GM21825 (cell line): Measurements from ENCODE around the gene NFIB.

Experiments
- ATAC-seq: cut with Tn5 transposase; IDR thresholded peaks from one replicate; pipeline ENCODE4 v1.9.1; 2021; ENCODE audit warnings: mild to moderate bottlenecking, moderate library complexity; ENCODE audit not compliant: unreplicated experiment

Gene NFIB

DNA sequence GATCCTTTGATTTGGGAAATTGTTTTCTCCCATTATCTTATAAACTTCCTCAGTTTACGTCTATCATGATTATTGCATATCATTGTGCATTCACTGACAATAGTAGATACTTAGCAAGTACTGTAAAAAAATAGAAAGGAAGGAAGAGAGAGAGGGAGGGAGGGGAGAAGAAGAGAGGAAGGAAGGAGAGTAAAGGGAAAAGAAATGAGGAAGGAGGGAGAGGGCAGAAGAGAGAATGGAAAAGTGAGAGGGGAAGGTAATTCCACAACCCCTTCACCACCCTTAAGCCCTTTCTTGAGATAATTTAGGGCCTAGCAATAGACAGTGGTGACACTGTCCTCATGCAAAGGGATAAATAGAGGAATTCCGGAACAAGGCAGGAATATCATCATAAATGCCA, 64.4 kb downstream of the NFIB start:
- ATAC-seq = no peak

DNA sequence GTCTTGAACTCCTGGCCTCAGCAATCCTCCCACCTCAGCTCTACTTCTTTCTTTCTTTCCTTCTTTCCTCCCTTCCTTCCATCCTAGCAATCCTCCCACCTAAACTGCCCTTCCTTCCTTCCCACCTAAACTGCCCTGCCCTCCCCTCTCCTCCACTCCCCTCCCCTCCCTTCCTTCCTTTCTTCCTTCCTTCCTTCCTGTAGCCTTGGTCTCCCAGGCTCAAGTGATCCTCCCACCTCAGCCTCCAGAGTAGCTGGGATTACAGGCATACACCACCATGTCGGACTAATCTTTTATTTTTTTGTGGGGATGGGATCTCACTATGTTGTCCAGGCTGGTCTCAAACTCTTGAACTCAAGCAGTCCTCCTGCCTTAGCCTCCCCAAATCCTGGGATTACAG, 65.8 kb downstream of the NFIB start:
- no peak for ATAC-seq

DNA sequence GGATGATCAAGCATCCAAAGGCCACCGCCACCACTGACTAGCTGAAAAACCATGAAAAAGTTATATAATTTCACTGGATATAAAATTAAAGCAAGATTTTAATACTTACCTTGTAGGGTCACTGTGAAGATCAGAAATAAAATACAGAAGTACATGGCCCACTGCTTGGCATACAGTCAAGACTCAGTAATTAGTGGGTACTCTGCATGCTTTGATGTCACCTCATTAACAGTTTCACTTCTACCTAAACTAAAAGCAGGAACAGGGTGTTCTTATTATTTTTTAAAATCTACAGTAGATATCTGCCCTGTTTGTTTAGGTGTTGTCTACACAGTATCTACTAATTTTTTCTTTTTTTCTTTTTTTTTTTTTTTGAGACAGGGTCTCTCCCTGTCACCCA, 66.4 kb downstream of the NFIB start:
- ATAC-seq = no peak

DNA sequence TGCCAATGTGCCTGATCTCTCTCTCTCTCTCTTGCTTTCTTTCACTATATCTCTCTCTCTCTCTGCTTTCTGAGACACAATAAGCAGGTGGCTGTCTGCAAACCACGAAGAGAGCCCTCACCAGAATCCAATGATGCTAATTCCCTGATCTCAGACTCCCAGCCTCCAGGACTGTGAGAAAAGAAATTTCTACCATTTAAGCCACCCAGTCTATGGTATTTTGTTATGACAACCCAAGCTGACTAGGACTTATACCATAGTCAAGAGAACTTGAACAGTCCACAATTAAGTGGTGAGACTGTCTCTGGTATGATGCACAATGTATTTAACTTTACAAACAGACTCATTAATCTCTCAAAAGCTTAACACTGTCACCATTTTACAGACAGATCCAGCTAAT, 67.0 kb downstream of the NFIB start:
- ATAC-seq = no peak

DNA sequence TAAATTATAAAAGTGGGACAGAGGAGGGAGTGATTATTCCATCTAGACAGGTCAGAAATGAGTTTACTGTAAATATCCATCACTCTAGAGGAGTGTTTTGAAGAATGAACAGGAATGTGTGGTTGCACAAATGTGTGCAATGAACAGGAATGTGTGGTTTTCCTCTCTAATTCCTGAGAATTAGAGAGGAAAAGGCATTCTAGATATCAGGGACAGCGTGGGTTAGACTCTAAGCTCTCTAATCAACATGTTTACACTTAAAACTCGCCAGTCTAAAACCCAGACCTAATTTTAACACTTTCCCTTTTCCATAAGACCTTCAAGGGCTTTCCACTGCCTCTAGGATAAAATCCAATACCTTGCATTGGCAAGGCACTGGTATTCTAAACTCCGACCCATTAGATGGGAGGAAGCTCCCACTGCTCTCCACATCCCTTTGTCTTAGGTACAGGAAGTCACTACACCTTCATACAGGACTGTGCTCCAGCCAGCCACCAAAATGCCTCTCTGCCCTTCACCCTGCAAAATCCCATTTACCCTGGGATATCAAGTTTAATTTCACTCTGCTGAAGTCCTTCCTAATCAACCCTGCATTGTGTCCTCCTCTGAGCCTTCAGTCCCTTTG, 67.9 kb downstream of the NFIB start:
- ATAC-seq = no peak

DNA sequence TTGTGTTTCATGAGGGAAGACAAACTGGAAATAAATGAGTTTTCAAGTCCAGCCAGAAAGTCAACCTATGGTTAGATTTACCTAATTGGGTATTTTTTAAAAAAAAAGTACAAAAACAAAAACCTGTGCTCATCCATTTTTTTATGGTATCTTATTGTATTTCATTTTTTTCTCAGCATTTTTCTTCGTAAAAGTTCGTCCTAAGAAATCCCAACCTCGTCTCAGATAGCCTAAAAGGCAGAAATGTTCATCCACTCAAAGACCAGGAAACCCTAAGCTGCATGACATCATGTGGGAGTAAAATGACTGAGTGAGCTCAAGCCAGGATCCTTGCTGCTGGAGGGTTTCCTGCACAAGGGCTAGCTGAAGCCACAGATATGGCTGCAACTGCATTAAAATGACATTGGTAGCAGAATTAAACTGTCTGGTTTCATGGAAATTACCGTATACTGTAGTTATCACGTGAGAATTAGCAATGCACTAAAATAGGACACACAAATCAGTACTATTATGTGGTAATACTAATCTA, 70.4 kb downstream of the NFIB start:
- no peak for ATAC-seq

DNA sequence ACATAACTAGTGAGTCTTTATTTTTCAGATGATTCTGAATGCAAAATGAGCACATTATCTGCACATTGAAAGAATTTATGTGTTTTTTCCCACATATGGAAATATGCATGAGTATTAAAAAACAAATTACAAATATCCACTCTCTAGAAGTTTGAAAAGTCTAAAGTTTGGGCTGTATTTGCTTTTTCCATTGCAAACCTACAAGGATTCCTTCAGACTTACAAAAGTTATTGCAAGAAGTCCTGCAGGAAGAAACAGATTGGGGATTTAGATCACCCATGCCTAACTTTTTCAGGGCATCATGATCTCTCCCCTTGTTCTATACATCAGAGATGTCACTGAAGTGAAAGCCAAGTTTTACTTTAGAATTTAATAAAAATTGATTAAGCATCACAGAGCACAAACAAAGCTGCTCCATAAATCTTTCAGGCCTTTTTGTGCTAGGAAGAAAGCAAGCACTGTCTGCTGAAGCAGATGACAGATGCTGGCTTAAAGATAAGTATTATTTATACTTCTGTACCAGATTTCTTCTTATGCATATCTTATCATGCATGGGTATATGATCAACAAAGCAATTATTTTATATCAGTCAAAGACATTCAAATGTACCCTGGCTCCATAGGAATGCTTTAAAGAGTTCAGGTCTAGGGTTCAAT, 71.7 kb downstream of the NFIB start:
- no peak for ATAC-seq

DNA sequence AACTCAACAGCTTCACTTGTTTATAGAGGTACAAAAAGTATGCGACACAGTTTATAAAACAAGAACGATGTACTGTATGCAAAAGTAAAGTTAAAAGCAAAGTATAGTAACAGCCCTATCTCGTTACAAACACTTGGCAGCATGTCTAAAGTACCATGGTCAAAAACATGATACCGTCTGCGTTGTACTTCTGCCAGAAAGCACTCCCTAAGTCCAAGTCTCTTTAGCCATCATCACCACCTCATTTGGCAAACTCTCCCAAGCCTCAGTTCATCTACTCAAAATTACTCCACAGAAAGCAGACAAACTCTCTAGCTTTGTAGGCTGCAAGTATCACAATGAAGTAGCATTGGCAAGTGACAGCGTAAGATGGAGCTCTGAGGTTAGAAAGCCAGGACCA, 73.4 kb downstream of the NFIB start:
- no peak for ATAC-seq

DNA sequence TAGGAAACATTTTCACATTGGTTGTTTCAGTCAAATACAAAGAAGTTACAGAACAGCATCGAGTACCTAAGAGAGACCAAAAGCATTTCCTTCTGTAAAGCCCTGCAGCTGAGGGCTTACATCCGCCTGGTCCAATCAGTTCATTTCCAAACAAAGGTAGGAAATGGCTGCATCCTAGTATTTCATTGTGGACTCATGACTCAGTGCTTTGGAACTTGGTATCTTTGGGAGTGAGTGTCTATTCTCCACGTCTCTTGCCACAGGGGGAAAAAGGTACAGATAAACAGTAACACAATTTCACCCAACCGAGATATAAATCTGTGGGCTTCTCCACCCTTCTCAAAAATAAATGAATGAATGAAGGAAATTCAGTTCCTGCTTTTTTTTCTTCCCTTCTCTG, 75.4 kb downstream of the NFIB start:
- no peak for ATAC-seq

DNA sequence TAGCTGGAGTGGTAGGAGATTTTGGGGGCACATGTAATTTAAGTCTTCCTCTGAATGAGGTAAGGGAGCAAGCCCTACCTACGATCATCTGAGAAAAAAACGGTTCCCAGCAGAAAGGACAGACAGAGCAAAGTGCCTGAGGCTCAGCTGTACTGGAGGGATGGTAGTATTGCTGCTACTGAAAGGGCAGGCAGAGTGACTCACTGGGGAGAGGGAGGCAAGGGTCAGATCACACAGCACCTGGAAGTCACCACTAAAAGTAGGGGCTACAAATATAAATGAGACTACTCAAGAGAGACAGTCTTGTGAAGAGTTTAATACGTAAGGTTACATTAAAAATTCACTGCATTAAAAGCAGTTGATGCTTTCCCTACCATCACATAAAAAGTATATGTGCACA, 75.9 kb downstream of the NFIB start:
- no peak for ATAC-seq

DNA sequence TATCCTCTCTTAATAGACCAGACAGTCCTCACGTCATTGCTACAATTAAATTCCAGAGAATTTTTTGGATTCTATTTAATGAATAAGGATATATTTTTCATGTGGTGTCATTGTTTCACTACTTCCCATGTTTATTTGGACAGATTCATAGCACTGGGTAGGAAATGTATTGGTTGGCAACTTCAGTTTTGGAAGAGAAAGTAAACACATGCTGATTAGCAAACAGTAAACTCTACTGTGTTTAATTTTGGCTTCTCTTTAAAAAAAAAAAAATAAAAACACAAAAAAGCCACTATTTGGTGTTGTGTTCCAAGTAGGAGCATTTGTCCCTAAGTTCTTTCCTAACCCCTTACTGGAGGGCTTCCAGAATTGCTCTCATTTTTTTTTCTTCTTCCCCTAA, 77.3 kb downstream of the NFIB start:
- no peak for ATAC-seq

DNA sequence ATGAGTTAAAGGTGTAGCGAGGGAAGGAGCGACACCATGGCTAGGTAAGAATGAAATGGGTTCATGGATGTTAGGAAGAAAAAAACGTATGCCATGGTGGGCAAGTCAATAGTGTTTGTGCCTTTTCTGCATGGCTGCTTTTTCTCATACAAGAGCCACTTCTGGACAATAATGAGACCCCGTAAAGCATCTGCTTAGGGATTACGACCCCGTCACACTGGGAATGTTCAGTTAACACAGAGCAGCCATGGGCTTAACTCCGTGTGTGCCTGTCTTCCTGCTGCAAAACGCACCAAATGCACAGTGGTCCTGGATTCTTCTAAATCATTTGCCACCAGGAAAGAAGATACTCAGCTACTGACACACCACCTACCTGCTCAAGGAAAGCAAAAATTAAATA, 81.8 kb downstream of the NFIB start:
- ATAC-seq = no peak

DNA sequence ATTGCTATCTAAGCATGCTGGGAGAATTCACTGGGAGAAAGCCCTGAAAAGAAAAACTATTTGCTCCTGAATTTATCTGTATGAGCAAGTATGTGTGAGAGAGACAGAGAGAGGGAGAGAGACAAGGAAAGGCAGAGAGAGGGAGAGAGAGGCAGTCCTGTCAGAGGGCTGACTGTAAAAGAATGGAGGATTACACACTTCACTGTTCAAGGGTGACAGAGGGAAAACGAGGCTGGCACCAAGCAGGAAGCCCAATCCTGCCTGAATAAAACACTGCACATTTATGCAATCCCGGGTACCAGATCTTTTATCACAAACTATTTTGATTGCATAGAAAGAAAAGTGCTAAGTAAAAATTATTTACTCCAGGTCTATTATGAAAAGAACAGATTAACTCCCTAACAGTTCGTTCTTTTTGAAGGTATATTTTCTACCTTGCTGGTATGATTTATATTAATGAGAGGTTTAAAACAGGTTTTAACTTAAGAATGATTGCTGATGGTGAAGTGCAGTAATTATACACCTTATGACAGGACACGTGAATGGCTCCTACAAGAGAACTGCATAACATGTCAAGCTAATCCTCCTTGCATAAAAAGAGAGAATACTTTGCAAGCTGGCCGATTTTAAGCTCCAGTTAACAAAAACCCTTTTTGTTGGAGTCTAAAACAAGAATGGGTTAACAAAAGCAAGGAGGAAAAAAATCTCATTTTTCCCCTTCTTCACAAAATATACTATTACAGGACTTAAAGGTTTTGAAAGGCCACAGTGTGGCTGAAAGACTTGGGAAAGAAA, 82.5 kb downstream of the NFIB start:
- ATAC-seq = no peak

DNA sequence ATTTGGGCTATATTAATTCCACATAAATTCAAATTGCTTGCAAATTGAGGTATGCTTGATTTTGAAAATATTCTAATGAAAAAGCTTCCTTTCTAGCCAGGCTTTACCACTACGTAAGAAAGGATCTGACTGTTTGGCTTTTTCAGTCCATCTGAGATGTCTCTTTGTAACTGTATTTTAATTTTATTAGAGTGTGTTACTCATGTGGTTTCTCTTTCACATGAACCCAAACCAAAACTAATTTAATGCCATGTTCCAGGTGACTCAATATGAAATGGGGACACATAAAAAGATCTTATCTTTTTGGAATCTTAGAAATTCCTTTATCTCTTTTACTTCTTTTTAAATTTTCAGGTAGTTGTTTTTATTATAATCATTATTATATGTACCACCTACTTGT, 85.3 kb downstream of the NFIB start:
- ATAC-seq = no peak

DNA sequence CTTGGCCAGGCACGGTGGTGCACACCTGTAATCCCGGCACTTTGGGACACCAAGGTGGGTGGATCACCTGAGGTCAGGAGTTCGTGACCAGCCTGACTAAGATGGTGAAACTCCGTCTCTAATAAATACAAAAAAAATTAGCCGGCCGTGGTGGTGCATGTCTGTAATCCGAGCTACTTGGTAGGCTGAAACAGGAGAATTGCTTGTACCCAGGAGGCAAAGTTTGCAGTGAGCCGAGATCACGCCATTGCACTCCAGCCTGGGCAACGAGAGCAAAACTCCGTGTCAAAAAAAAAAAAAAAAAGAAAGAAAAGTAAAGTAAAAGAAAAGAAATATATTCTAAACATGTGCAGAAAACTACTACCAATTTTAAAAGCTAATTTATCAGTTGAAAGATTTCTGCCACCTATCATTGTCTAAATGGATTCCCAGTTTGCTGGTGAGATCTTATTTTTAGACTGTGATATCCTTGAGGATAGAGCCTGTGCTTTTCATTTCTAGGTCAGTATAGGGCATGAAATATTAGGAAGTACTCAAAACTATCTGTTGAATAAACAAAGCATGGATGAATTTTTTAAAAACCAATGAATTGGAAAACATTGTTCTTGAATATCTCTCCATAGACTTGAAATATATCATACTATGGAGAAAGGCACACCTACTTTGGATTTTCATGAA, 86.9 kb downstream of the NFIB start:
- ATAC-seq = no peak

DNA sequence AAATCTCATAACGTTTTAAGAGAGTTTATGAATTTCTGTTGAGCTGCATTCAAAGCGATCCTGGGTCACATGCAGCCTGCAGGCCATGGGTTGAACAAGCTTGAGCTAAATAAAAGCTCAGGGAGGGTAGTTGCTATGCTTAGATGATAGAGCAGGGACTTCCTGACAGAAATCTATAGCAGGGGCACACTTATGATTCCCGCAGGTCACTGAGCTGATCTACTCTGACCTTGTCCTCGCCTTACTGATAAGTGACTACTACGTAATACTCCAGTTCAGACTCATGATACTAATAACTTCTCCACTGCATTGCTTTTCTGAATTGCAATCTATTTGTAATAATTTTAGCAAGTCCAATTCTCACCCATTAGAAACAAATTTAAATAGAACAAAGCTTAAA, 90.9 kb downstream of the NFIB start:
- no peak for ATAC-seq

DNA sequence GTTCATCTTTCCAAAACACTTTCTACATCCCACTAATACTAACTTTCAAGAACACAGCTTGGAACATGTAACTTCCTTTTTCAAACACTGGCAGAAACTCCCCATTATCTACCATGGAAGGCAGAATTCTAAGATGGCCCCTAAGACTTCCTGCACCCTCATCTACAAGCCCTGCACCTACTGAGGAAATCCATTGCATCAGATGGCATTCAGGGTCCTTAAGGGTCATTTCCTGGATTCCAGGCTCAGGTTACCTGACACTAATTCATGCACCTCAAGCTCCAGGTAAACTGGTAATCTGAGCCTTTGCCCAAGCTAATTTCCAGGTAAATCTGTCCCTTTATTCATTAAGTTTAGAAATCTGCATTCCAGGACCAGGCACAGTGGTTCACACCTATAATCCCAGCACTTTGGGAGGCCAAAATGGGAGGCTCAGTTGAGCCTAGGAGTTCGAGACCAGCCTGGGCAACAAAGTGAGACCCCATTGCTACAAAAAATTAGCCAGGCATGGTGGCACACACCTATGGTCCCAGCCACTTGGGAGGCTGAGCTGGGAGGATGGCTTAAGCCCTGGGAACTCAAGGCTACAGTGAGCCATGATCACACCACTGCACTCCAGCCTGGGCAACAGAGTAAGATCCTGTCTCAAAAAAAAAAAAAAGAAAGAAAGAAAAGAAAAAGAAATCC, 91.6 kb downstream of the NFIB start:
- no peak for ATAC-seq

DNA sequence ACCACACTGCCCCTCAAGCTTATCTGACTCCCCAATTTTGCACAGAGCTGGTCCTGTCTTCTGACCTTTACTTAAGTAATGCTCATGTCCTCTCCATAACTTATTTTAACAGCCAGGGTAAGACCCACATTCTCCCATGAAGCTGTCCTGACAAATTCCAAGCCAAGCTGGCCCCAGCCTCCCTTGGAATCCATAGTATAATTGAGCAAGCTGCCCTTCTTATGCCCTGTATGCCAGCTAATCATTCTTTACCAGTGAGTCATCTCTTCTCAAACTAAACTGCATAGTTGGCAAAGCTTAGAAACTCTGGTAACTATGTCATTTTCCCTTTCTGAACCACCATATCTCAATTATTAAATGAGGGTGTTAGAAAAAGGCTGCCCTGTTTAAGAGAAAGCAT, 92.4 kb downstream of the NFIB start:
- ATAC-seq = no peak

DNA sequence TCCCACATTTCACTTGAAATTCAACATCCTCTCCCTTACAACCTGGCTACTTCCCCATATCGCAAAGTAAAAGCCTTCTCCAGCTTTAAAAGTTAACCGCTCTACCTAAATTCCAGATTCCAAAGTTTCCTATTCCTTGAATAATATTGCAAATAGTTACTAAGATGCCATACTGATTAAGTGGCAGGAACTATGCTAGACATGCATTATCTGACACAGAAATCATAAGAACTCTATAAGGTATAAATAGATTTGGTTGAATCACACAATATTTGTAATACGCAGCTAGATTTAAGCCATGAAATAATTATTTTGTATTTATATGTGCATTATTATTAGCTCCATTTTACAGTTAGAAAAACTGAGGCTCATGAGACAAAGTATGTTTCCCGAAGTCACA, 92.8 kb downstream of the NFIB start:
- ATAC-seq = no peak

DNA sequence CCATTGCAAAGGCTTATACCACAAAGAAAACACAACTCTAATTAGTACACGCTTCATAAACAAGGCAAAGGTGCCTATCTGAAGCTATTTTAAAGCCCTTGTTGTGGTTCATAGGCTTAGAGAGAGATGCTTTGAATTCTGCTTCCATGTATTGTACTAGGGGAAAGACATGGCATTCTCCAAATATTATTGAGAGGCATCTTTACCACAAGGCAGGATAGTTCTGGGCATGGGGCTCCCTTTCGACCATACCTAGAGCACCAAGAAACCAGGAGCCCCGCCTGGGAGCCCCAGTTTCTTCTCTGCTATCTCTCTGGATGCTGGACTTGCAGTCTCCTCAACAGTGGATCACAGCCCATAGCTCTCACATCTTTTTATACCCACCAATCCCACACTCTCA, 93.7 kb downstream of the NFIB start:
- ATAC-seq = no peak

DNA sequence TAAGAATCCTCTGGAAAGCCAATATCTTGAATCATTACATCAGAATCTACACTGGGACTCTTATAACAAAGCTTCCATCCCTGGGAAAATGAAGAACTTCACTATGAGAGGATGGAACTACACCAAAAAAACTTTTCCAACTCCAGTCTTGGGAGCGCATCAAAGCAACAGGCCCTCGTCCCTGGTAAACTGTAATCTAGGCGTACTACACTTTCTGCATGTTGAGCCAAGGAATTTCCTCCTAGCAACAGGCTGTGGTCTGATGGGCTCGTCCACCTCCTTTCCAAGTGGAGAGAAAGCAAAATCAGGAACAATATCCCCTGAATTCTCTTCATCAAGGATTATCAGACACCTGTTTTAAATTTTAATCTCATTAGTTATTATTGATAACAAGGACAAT, 94.1 kb downstream of the NFIB start:
- ATAC-seq = no peak
